Activated T-cell treated with anti-CD3 and anti-CD28 coated beads, Interleukin-2, amount 50 U/mL, for 72 hours (primary cell): ENCODE measurements around the gene RORB. TPM values are rescaled to one million over a fixed set of nuclear protein-coding genes. Genes with fewer than 3 reads are reported as not detected.

ENCODE experiments used
- ATAC-seq, 2 donors: fragments of 150-1000 bp; cut with Tn5 transposase; replicated peaks in 1 of 2; 2 replicates each; pipeline ENCODE4 v1.10.0; 2021; ENCODE audit warnings: moderate library complexity in 2 of 2, mild to moderate bottlenecking in 1 of 2
- DNase-seq, 2 donors: peaks; one replicate each; pipeline ENCODE4 v3.0.0; 2021 to 2022; ENCODE audit warnings: mixed read lengths in 1 of 2
- H3K27ac Mint-ChIP-seq: one replicate; pipeline ENCODE4 v1.8.0; 2022; ENCODE audit warnings: mild to moderate bottlenecking, moderate library complexity, mixed read lengths
- H3K27me3 Mint-ChIP-seq: one replicate; pipeline ENCODE4 v1.8.0; 2022; ENCODE audit warnings: low read depth, mixed read lengths
- H3K36me3 Mint-ChIP-seq, 2 donors: one replicate each; pipeline ENCODE4 v1.8.0; 2022; ENCODE audit warnings: mixed read lengths in 2 of 2, mild to moderate bottlenecking in 1 of 2; ENCODE audit not compliant: insufficient read depth in 2 of 2
- H3K4me1 Mint-ChIP-seq: one replicate; pipeline ENCODE4 v1.8.0; 2022; ENCODE audit warnings: low read depth, mixed read lengths
- H3K4me3 Mint-ChIP-seq, 2 donors: one replicate each; pipeline ENCODE4 v1.8.0; 2022; ENCODE audit warnings: mild to moderate bottlenecking in 2 of 2, mixed read lengths in 2 of 2, moderate library complexity in 2 of 2
- H3K9me3 Mint-ChIP-seq, 2 donors: one replicate each; pipeline ENCODE4 v1.8.0; 2022; ENCODE audit warnings: mixed read lengths in 2 of 2
- total RNA-seq, 2 donors: library from RNA; stranded (reverse); gene quantifications; one replicate each; pipeline ENCODE4 v1.2.3, GENCODE V29; 2022

The RORB gene
- total RNA-seq, 2 donors from 2014 or later = 0.14 TPM

GRCh38 chr9:74711341-74711740 is 214.2 kb downstream of the RORB start:
- Mint-ChIP-seq H3K27ac (no peak overlapping the region), H3K4me3 (no peak overlapping the region), H3K36me3 (no peaks in the 10 kb centered on the region), H3K9me3 (peaks cover 0 to 2% of the 10 kb centered on the region in 2 donors), H3K4me1 (no peaks in the 10 kb centered on the region), H3K27me3 (peaks cover 11% of the 10 kb centered on the region)
- ATAC-seq (no peak), DNase-seq (no peak)

GRCh38 chr9:74718709-74719108 is 221.6 kb downstream of the RORB start:
- no peak for DNase-seq
- no peak overlapping the region for H3K27ac Mint-ChIP-seq
- no peaks in the 10 kb centered on the region for H3K36me3 Mint-ChIP-seq
- H3K4me3 Mint-ChIP-seq = no peak overlapping the region
- H3K9me3 Mint-ChIP-seq = no peaks in the 10 kb centered on the region
- ATAC-seq = no peak
- peaks cover 15% of the 10 kb centered on the region for H3K27me3 Mint-ChIP-seq
- H3K4me1 Mint-ChIP-seq = no peaks in the 10 kb centered on the region

GRCh38 chr9:74719306-74719705 is 222.2 kb downstream of the RORB start:
- DNase-seq = no peak

GRCh38 chr9:74721696-74722660 is 224.8 kb downstream of the RORB start:
- H3K27ac Mint-ChIP-seq = no peak overlapping the region
- H3K4me1 Mint-ChIP-seq = no peaks in the 10 kb centered on the region
- no peaks in the 10 kb centered on the region for H3K9me3 Mint-ChIP-seq
- no peaks in the 10 kb centered on the region for H3K36me3 Mint-ChIP-seq
- ATAC-seq (no peak), DNase-seq (no peak)
- H3K27me3 Mint-ChIP-seq = peaks cover 5% of the 10 kb centered on the region
- H3K4me3 Mint-ChIP-seq = no peak overlapping the region

More at GRCh38 chr9:74719306-74719705, 222.2 kb downstream of the RORB start:
- H3K9me3 Mint-ChIP-seq = no peaks in the 10 kb centered on the region
- ATAC-seq = no peak
- H3K27me3 Mint-ChIP-seq = peaks cover 10% of the 10 kb centered on the region
- no peak overlapping the region for H3K27ac Mint-ChIP-seq
- no peak overlapping the region for H3K4me3 Mint-ChIP-seq
- no peaks in the 10 kb centered on the region for H3K36me3 Mint-ChIP-seq
- no peaks in the 10 kb centered on the region for H3K4me1 Mint-ChIP-seq

- no peak for DNase-seq
- H3K27me3 Mint-ChIP-seq = peaks cover 16% of the 10 kb centered on the region
- H3K9me3 Mint-ChIP-seq = no peaks in the 10 kb centered on the region
- H3K4me3 Mint-ChIP-seq = no peak overlapping the region
- no peak for ATAC-seq
- no peaks in the 10 kb centered on the region for H3K36me3 Mint-ChIP-seq
- no peak overlapping the region for H3K27ac Mint-ChIP-seq
- H3K4me1 Mint-ChIP-seq = no peaks in the 10 kb centered on the region
Observed at GRCh38 chr9:74724317-74724716, 227.2 kb downstream of the RORB start.

- H3K36me3 Mint-ChIP-seq = no peaks in the 10 kb centered on the region
- DNase-seq = no peak
- H3K9me3 Mint-ChIP-seq = no peaks in the 10 kb centered on the region
- H3K4me1 Mint-ChIP-seq = no peaks in the 10 kb centered on the region
- no peak overlapping the region for H3K27ac Mint-ChIP-seq
- peaks cover 11% of the 10 kb centered on the region for H3K27me3 Mint-ChIP-seq
- no peak for ATAC-seq
- no peak overlapping the region for H3K4me3 Mint-ChIP-seq
Observed at GRCh38 chr9:74726581-74726980, 229.4 kb downstream of the RORB start.

GRCh38 chr9:74728176-74728575 is 231.0 kb downstream of the RORB start:
- Mint-ChIP-seq H3K36me3 (no peaks in the 10 kb centered on the region), H3K9me3 (no peaks in the 10 kb centered on the region), H3K4me1 (no peaks in the 10 kb centered on the region), H3K4me3 (no peak overlapping the region), H3K27ac (no peak overlapping the region), H3K27me3 (peaks cover 11% of the 10 kb centered on the region)
- no peak for ATAC-seq
- no peak for DNase-seq

- no peaks in the 10 kb centered on the region for H3K36me3 Mint-ChIP-seq
- H3K4me3 Mint-ChIP-seq = no peak overlapping the region
- no peak overlapping the region for H3K27ac Mint-ChIP-seq
- no peak for ATAC-seq
- no peaks in the 10 kb centered on the region for H3K9me3 Mint-ChIP-seq
- no peaks in the 10 kb centered on the region for H3K4me1 Mint-ChIP-seq
- DNase-seq = no peak
- peaks cover 11% of the 10 kb centered on the region for H3K27me3 Mint-ChIP-seq
Observed at GRCh38 chr9:74729136-74729695, 232.1 kb downstream of the RORB start.

- Mint-ChIP-seq H3K4me3 (no peak overlapping the region), H3K4me1 (no peaks in the 10 kb centered on the region), H3K27me3 (peaks cover 22% of the 10 kb centered on the region), H3K9me3 (no peaks in the 10 kb centered on the region), H3K36me3 (no peaks in the 10 kb centered on the region), H3K27ac (no peak overlapping the region)
- DNase-seq = no peak
- no peak for ATAC-seq
Observed at GRCh38 chr9:74735761-74736160, 238.6 kb downstream of the RORB start.

- H3K36me3 Mint-ChIP-seq = no peaks in the 10 kb centered on the region
- no peaks in the 10 kb centered on the region for H3K9me3 Mint-ChIP-seq
- ATAC-seq (no peak), DNase-seq (no peak)
- H3K27ac Mint-ChIP-seq = no peak overlapping the region
- no peak overlapping the region for H3K4me3 Mint-ChIP-seq
- H3K27me3 Mint-ChIP-seq = peaks cover 30% of the 10 kb centered on the region
- no peaks in the 10 kb centered on the region for H3K4me1 Mint-ChIP-seq
Observed at GRCh38 chr9:74736646-74737045, 239.5 kb downstream of the RORB start.

- no peak for ATAC-seq
Observed at GRCh38 chr9:74742191-74742790, 245.2 kb downstream of the RORB start.

More at GRCh38 chr9:74742191-74742790, 245.2 kb downstream of the RORB start:
- Mint-ChIP-seq H3K27ac (no peak overlapping the region), H3K27me3 (peaks cover 78% of the 10 kb centered on the region), H3K36me3 (no peaks in the 10 kb centered on the region), H3K4me1 (no peaks in the 10 kb centered on the region), H3K4me3 (no peak overlapping the region), H3K9me3 (no peaks in the 10 kb centered on the region)
- no peak for DNase-seq
